Activated CD8-positive, alpha-beta T cell treated with anti-CD3 and anti-CD28 coated beads, Interleukin-2, amount 10 ng/mL, durations not matched to agents 7 days and 5 days (primary cell): ENCODE data around the gene UNC13B. TPM values are rescaled to one million over a fixed set of nuclear protein-coding genes. Genes with fewer than 3 reads are reported as not detected.
"Not testable (repeated sequence)": the region's sequence is repeated elsewhere in the genome, so short reads cannot be mapped to it uniquely, and the experiment has no call there.

Source experiments
- ATAC-seq: fragments of 150-1000 bp; cut with Tn5 transposase; one replicate; pipeline ENCODE4 v1.10.0; 2021; ENCODE audit warnings: moderate library complexity
- CTCF ChIA-PET: fragments of 350-600 bp; sonication (Branson Sonifier 250); formaldehyde crosslinking; loops from one replicate; lab custom pipeline; 2021; ENCODE audit warnings: antibody characterized with exemption; lab: Charles Lee
- POLR2A ChIA-PET: fragments of 350-600 bp; sonication (Branson Sonifier 250); formaldehyde crosslinking; loops from one replicate; lab custom pipeline; 2021; ENCODE audit warnings: antibody characterized with exemption; lab: Charles Lee
- DNase-seq: peaks from one replicate; pipeline ENCODE4 v3.0.0-alpha.2; 2020
- H3K27ac Mint-ChIP-seq: one replicate; pipeline ENCODE4 v1.8.0; 2021; ENCODE audit warnings: mild to moderate bottlenecking, mixed read lengths
- H3K27me3 Mint-ChIP-seq: one replicate; pipeline ENCODE4 v1.8.0; 2021; ENCODE audit warnings: low read depth, mixed read lengths
- H3K36me3 Mint-ChIP-seq: one replicate; pipeline ENCODE4 v1.8.0; 2021; ENCODE audit warnings: low read depth, mixed read lengths
- H3K4me1 Mint-ChIP-seq: one replicate; pipeline ENCODE4 v1.8.0; 2021; ENCODE audit warnings: low read depth, mixed read lengths
- H3K4me3 Mint-ChIP-seq: one replicate; pipeline ENCODE4 v1.8.0; 2021; ENCODE audit warnings: mild to moderate bottlenecking, mixed read lengths
- H3K9me3 Mint-ChIP-seq: one replicate; pipeline ENCODE4 v1.8.0; 2022; ENCODE audit warnings: mixed read lengths; ENCODE audit not compliant: insufficient read depth
- total RNA-seq, 2 experiments: library from RNA; stranded (reverse); gene quantifications; one replicate each; pipeline ENCODE4 v1.2.3, GENCODE V29; 2021

UNC13B gene
- total RNA-seq, 2 experiments from 2014 or later = 0.29 to 0.57 TPM

GRCh38 chr9:35168963-35169362 lies 7.2 kb downstream of the UNC13B start:
- Mint-ChIP-seq H3K36me3 (no peaks in the 10 kb centered on the region), H3K4me3 (no peak overlapping the region), H3K27ac (no peak overlapping the region), H3K9me3 (no peaks in the 10 kb centered on the region), H3K4me1 (no peaks in the 10 kb centered on the region), H3K27me3 (peaks cover 12% of the 10 kb centered on the region)
- POLR2A ChIA-PET = no interaction called here
- ATAC-seq (no peak), DNase-seq (no peak)
- CTCF ChIA-PET = no interaction called here

- no peaks in the 10 kb centered on the region for H3K4me1 Mint-ChIP-seq
- POLR2A ChIA-PET = no interaction called here
- no peak for ATAC-seq
- H3K27ac Mint-ChIP-seq = no peak overlapping the region
- no peaks in the 10 kb centered on the region for H3K36me3 Mint-ChIP-seq
- DNase-seq = no peak
- H3K9me3 Mint-ChIP-seq = no peaks in the 10 kb centered on the region
- CTCF ChIA-PET = no interaction called here
- no peak overlapping the region for H3K4me3 Mint-ChIP-seq
- peaks cover 5% of the 10 kb centered on the region for H3K27me3 Mint-ChIP-seq
Observed at GRCh38 chr9:35172878-35173277, 11.1 kb downstream of the UNC13B start.

GRCh38 chr9:35177520-35177919 lies 15.7 kb downstream of the UNC13B start:
- CTCF ChIA-PET = no interaction called here
- Mint-ChIP-seq H3K27me3 (peaks cover 2% of the 10 kb centered on the region), H3K27ac (no peak overlapping the region), H3K9me3 (no peaks in the 10 kb centered on the region), H3K4me1 (no peaks in the 10 kb centered on the region), H3K4me3 (no peak overlapping the region), H3K36me3 (no peaks in the 10 kb centered on the region)
- DNase-seq = no peak
- POLR2A ChIA-PET = no interaction called here
- no peak for ATAC-seq

GRCh38 chr9:35179347-35180280 lies 17.8 kb downstream of the UNC13B start:
- Mint-ChIP-seq H3K27ac (no peak overlapping the region), H3K4me1 (no peaks in the 10 kb centered on the region), H3K27me3 (peaks cover 2% of the 10 kb centered on the region), H3K36me3 (no peaks in the 10 kb centered on the region), H3K4me3 (no peak overlapping the region), H3K9me3 (no peaks in the 10 kb centered on the region)
- no peak for DNase-seq
- ATAC-seq = no peak
- CTCF ChIA-PET = no interaction called here
- POLR2A ChIA-PET = no interaction called here

- ChIA-PET POLR2A (no interaction called here), CTCF (no interaction called here)
- Mint-ChIP-seq H3K27ac (no peak overlapping the region), H3K4me1 (no peaks in the 10 kb centered on the region), H3K4me3 (no peak overlapping the region), H3K27me3 (no peaks in the 10 kb centered on the region), H3K9me3 (no peaks in the 10 kb centered on the region), H3K36me3 (no peaks in the 10 kb centered on the region)
- no peak for ATAC-seq
- DNase-seq = no peak
Observed at GRCh38 chr9:35180801-35181200, 19.0 kb downstream of the UNC13B start.

- H3K36me3 Mint-ChIP-seq, CTCF ChIA-PET, H3K27ac Mint-ChIP-seq, H3K4me1 Mint-ChIP-seq, POLR2A ChIA-PET, ATAC-seq, H3K27me3 Mint-ChIP-seq, H3K4me3 Mint-ChIP-seq, H3K9me3 Mint-ChIP-seq, DNase-seq: not testable (repeated sequence)
Observed at GRCh38 chr9:35182401-35182800, 20.6 kb downstream of the UNC13B start.

- H3K27me3 Mint-ChIP-seq = not testable (repeated sequence)
Observed at GRCh38 chr9:35182996-35183754, 21.4 kb downstream of the UNC13B start.

GRCh38 chr9:35183755-35184480 lies 22.1 kb downstream of the UNC13B start:
- H3K27ac Mint-ChIP-seq, DNase-seq, ATAC-seq, H3K27me3 Mint-ChIP-seq, H3K9me3 Mint-ChIP-seq, H3K4me1 Mint-ChIP-seq, POLR2A ChIA-PET, H3K4me3 Mint-ChIP-seq, H3K36me3 Mint-ChIP-seq: not testable (repeated sequence)
- CTCF ChIA-PET = interaction anchor here (0.7 kb wide), 1 partner anchor 8 kb away, joined by 3 read pairs; no protein-coding TSS in a partner anchor

More at GRCh38 chr9:35182996-35183754, 21.4 kb downstream of the UNC13B start:
- POLR2A ChIA-PET, H3K9me3 Mint-ChIP-seq, ATAC-seq, H3K4me3 Mint-ChIP-seq, DNase-seq, H3K4me1 Mint-ChIP-seq, H3K36me3 Mint-ChIP-seq, H3K27ac Mint-ChIP-seq: not testable (repeated sequence)
- CTCF ChIA-PET = interaction anchor here (0.7 kb wide), 1 partner anchor 9 kb away, joined by 3 read pairs; no protein-coding TSS in a partner anchor

- Mint-ChIP-seq H3K27me3 (no peaks in the 10 kb centered on the region), H3K4me1 (no peaks in the 10 kb centered on the region), H3K4me3 (no peak overlapping the region), H3K36me3 (no peaks in the 10 kb centered on the region), H3K9me3 (peaks cover 7% of the 10 kb centered on the region), H3K27ac (no peak overlapping the region)
- CTCF ChIA-PET = no interaction called here
- no peak for ATAC-seq
- no peak for DNase-seq
- POLR2A ChIA-PET = no interaction called here
Observed at GRCh38 chr9:35186524-35186923, 24.7 kb downstream of the UNC13B start.

GRCh38 chr9:35190203-35190602 lies 28.4 kb downstream of the UNC13B start:
- ChIA-PET POLR2A (interaction anchor here (0.6 kb wide), 1 partner anchor 327 kb away, joined by 4 read pairs; no protein-coding TSS in a partner anchor), CTCF (no interaction called here)
- no peak for DNase-seq
- H3K27ac Mint-ChIP-seq = no peak overlapping the region
- no peaks in the 10 kb centered on the region for H3K27me3 Mint-ChIP-seq
- no peak for ATAC-seq
- H3K9me3 Mint-ChIP-seq = peaks cover 20% of the 10 kb centered on the region
- H3K4me3 Mint-ChIP-seq = no peak overlapping the region
- H3K36me3 Mint-ChIP-seq = no peaks in the 10 kb centered on the region
- no peaks in the 10 kb centered on the region for H3K4me1 Mint-ChIP-seq

- DNase-seq (no peak), ATAC-seq (no peak)
- peaks cover 20% of the 10 kb centered on the region for H3K9me3 Mint-ChIP-seq
- no peaks in the 10 kb centered on the region for H3K27me3 Mint-ChIP-seq
- ChIA-PET POLR2A (no interaction called here), CTCF (no interaction called here)
- H3K36me3 Mint-ChIP-seq = no peaks in the 10 kb centered on the region
- H3K4me3 Mint-ChIP-seq = no peak overlapping the region
- no peaks in the 10 kb centered on the region for H3K4me1 Mint-ChIP-seq
- H3K27ac Mint-ChIP-seq = no peak overlapping the region
Observed at GRCh38 chr9:35191105-35191504, 29.3 kb downstream of the UNC13B start.
